CD14-positive monocyte (primary cell): ENCODE results near the gene RUNX2. TPM values are rescaled to one million over a fixed set of nuclear protein-coding genes. Genes with fewer than 3 reads are reported as not detected.
A peak's percentile ranks its signal among the peaks of the same experiment; 100 is the strongest.

Experiments
- DNase-seq, 3 donors: peaks; one replicate each; pipeline ENCODE4 v3.0.0-alpha.2; 2011 to 2022
- H2AFZ ChIP-seq: 2 replicates; pipeline ENCODE4 v1.6.0; 2012; ENCODE audit warnings: mild to moderate bottlenecking, low read depth, low read length, inconsistent platforms; ENCODE audit not compliant: insufficient read depth, poor library complexity, severe bottlenecking
- H3K27ac ChIP-seq, 2 donors: 1 replicate in 1 of 2; 2 replicates in 1 of 2; pipeline ENCODE4 v1.5.1; 2012 to 2013; ENCODE audit warnings: low read length in 2 of 2, control low read depth in 1 of 2, inconsistent platforms in 1 of 2, low read depth in 1 of 2, mild to moderate bottlenecking in 1 of 2
- H3K27me3 ChIP-seq, 2 donors: one replicate each; pipeline versions ENCODE4 v1.6.0 to v1.6.1; 2011 to 2013; ENCODE audit warnings: low read length in 2 of 2; ENCODE audit not compliant: control insufficient read depth in 2 of 2, insufficient read depth in 2 of 2
- H3K36me3 ChIP-seq, 2 donors: replicated peaks in 1 of 2; 1 replicate in 1 of 2; 2 replicates in 1 of 2; pipeline versions ENCODE4 v1.5.1 to v1.6.1; 2012 to 2013; ENCODE audit warnings: low read length in 2 of 2, control low read depth in 1 of 2, inconsistent platforms in 1 of 2, mild to moderate bottlenecking in 1 of 2; ENCODE audit not compliant: insufficient read depth in 2 of 2, control insufficient read depth in 1 of 2
- H3K4me1 ChIP-seq, 2 donors: 1 replicate in 1 of 2; 2 replicates in 1 of 2; pipeline versions ENCODE4 v1.5.1 to v1.6.1; 2012 to 2013; ENCODE audit warnings: low read length in 2 of 2, control low read depth in 1 of 2, inconsistent platforms in 1 of 2, mild to moderate bottlenecking in 1 of 2, moderate library complexity in 1 of 2; ENCODE audit not compliant: insufficient read depth in 2 of 2, control insufficient read depth in 1 of 2
- H3K4me2 ChIP-seq: replicated peaks from 2 replicates; pipeline ENCODE3; 2012; ENCODE audit warnings: low read length, moderate library complexity, mild to moderate bottlenecking; ENCODE audit not compliant: poor library complexity, severe bottlenecking; ENCODE audit errors: extremely low read depth
- H3K4me3 ChIP-seq, 3 experiments: fragments of 200-600 bp in 1 of 3; sonication (generic) in 1 of 3; replicated peaks in 1 of 3; 1 replicate in 2 of 3; 2 replicates in 1 of 3; pipeline ENCODE4 v1.5.1; 2011 to 2013; ENCODE audit warnings: low read length in 3 of 3, mild to moderate bottlenecking in 3 of 3, control low read depth in 2 of 3, low read depth in 2 of 3, inconsistent platforms in 1 of 3, moderate library complexity in 1 of 3
- H3K79me2 ChIP-seq: 2 replicates; pipeline ENCODE4 v1.6.0; 2012; ENCODE audit warnings: mild to moderate bottlenecking, control low read depth, inconsistent platforms, low read length, moderate library complexity; ENCODE audit not compliant: insufficient read depth
- H3K9ac ChIP-seq: 2 replicates; pipeline ENCODE4 v1.6.0; 2017; ENCODE audit warnings: low read length, mild to moderate bottlenecking; ENCODE audit not compliant: insufficient read depth, poor library complexity, severe bottlenecking
- H3K9me3 ChIP-seq, 2 donors: replicated peaks in 1 of 2; 1 replicate in 1 of 2; 2 replicates in 1 of 2; pipeline versions ENCODE4 v1.5.1 to v1.6.1; 2012 to 2013; ENCODE audit warnings: low read length in 2 of 2, control low read depth in 1 of 2; ENCODE audit not compliant: control insufficient read depth in 1 of 2, insufficient read depth in 1 of 2
- H4K20me1 ChIP-seq: 2 replicates; pipeline ENCODE4 v1.6.0; 2012; ENCODE audit warnings: mild to moderate bottlenecking, low read length, control low read depth, moderate library complexity; ENCODE audit not compliant: insufficient read depth
- H3K27ac Mint-ChIP-seq, 7 donors: one replicate each; pipeline ENCODE4 v1.8.0; 2020; ENCODE audit warnings: mild to moderate bottlenecking in 7 of 7, mixed read lengths in 7 of 7, moderate library complexity in 6 of 7, inconsistent platforms in 2 of 7
- H3K27me3 Mint-ChIP-seq, 3 donors: one replicate each; pipeline ENCODE4 v1.8.0; 2021 to 2022; ENCODE audit warnings: low read depth in 3 of 3, mild to moderate bottlenecking in 3 of 3, mixed read lengths in 3 of 3, moderate library complexity in 3 of 3, inconsistent platforms in 1 of 3
- H3K36me3 Mint-ChIP-seq, 2 donors: one replicate each; pipeline ENCODE4 v1.8.0; 2020; ENCODE audit warnings: mixed read lengths in 2 of 2, inconsistent platforms in 1 of 2, mild to moderate bottlenecking in 1 of 2
- H3K4me1 Mint-ChIP-seq: one replicate; pipeline ENCODE4 v1.8.0; 2020; ENCODE audit warnings: mild to moderate bottlenecking, mixed read lengths
- H3K4me3 Mint-ChIP-seq, 2 donors: one replicate each; pipeline ENCODE4 v1.8.0; 2020; ENCODE audit warnings: mild to moderate bottlenecking in 2 of 2, mixed read lengths in 2 of 2, moderate library complexity in 1 of 2
- H3K9me3 Mint-ChIP-seq, 7 donors: one replicate each; pipeline ENCODE4 v1.8.0; 2020 to 2022; ENCODE audit warnings: mixed read lengths in 7 of 7, mild to moderate bottlenecking in 6 of 7, moderate library complexity in 6 of 7, inconsistent platforms in 2 of 7
- CTCF ChIP-seq: fragments of 200-600 bp; IDR thresholded peaks from one replicate; pipeline ENCODE4 v1.8.0; 2022; ENCODE audit warnings: antibody characterized with exemption, mild to moderate bottlenecking
- WGBS: methylation state at CpG from one replicate; pipeline ENCODE4 v1.1.5; 2013; ENCODE audit warnings: missing lambda C conversion rate; ENCODE audit not compliant: insufficient coverage; 5-methylcytosine and 5-hydroxymethylcytosine counted together
- intact Hi-C, 2 donors: fragments of 100-400 bp; cut with micrococcal nuclease; formaldehyde crosslinking; loops; one replicate each; pipeline versions ENCODE4 v1.15.0 to v1.15.1; 2023
- polyA plus RNA-seq, 3 donors: library from polyadenylated mRNA; depleted of rRNA in 1 of 3; unstranded in 2 of 3; stranded (reverse) in 1 of 3; fragments of 300-500 nt in 2 of 3; fragments of >200 nt in 1 of 3; fragmentation: Illumina TruSeq in 2 of 3; gene quantifications; 1 replicate in 2 of 3; 2 replicates in 1 of 3; pipeline ENCODE4 v1.2.3, GENCODE V29; 2012 to 2021

Gene RUNX2
- polyA plus RNA-seq, 3 donors = 1.3 to 5.0 (median 2.5) TPM

GRCh38 chr6:45476341-45476740 lies 148.2 kb downstream of the RUNX2 start:
- no peaks in the 10 kb centered on the region for H4K20me1 ChIP-seq
- no peak overlapping the region for H2AFZ ChIP-seq
- H3K4me3 ChIP-seq = no peak overlapping the region
- no peak overlapping the region for H3K4me3 Mint-ChIP-seq
- no peak overlapping the region for H3K27ac ChIP-seq
- H3K4me1 Mint-ChIP-seq = peaks cover 15% of the 10 kb centered on the region
- TF ChIP-seq CTCF = no peak
- no peak overlapping the region for H3K9ac ChIP-seq
- no peak for DNase-seq
- H3K79me2 ChIP-seq = peaks cover 54% of the 10 kb centered on the region
- no peaks in the 10 kb centered on the region for H3K9me3 ChIP-seq
- H3K36me3 Mint-ChIP-seq = peaks cover 8 to 14% of the 10 kb centered on the region in 2 donors
- H3K9me3 Mint-ChIP-seq = no peaks in the 10 kb centered on the region
- WGBS = no CpG with 5 or more reads among the region's 2 CpGs
- H3K4me2 ChIP-seq = no peak overlapping the region
- no peaks in the 10 kb centered on the region for H3K27me3 Mint-ChIP-seq
- intact Hi-C loops = loop anchor here (10.0 kb wide), 1 partner anchor 52 kb away; no protein-coding TSS in a partner anchor
- no peaks in the 10 kb centered on the region for H3K36me3 ChIP-seq
- peak overlapping the region in 2 of 7 donors; percentile 58 to 72 for H3K27ac Mint-ChIP-seq
- H3K4me1 ChIP-seq = peaks cover 18 to 31% of the 10 kb centered on the region in 2 donors
- no peaks in the 10 kb centered on the region for H3K27me3 ChIP-seq

- peaks cover 15% of the 10 kb centered on the region for H3K4me1 Mint-ChIP-seq
- TF ChIP-seq CTCF = no peak
- Histone ChIP-seq H3K27ac (peak overlapping the region in 1 of 2 donors; percentile 64), H3K36me3 (no peaks in the 10 kb centered on the region), H3K4me1 (peaks cover 18 to 31% of the 10 kb centered on the region in 2 donors), H3K9ac (no peak overlapping the region), H3K4me3 (no peak overlapping the region), H4K20me1 (no peaks in the 10 kb centered on the region), H3K79me2 (peaks cover 59% of the 10 kb centered on the region), H2AFZ (no peak overlapping the region), H3K4me2 (no peak overlapping the region), H3K9me3 (no peaks in the 10 kb centered on the region), H3K27me3 (no peaks in the 10 kb centered on the region)
- H3K27me3 Mint-ChIP-seq = no peaks in the 10 kb centered on the region
- H3K36me3 Mint-ChIP-seq = peaks cover 4 to 10% of the 10 kb centered on the region in 2 donors
- intact Hi-C loops = loop anchor here (10.0 kb wide), 1 partner anchor 52 kb away; no protein-coding TSS in a partner anchor
- H3K4me3 Mint-ChIP-seq = no peak overlapping the region
- DNase-seq = no peak
- H3K9me3 Mint-ChIP-seq = no peaks in the 10 kb centered on the region
- no peak overlapping the region for H3K27ac Mint-ChIP-seq
- WGBS = 98% methylated on average over 2 of the region's 2 CpGs
These were observed 149.1 kb downstream of the RUNX2 start for GRCh38 chr6:45477278-45477677.
